Measurements from ENCODE around the gene TTC34. TPM values are rescaled to one million over a fixed set of nuclear protein-coding genes. Genes with fewer than 3 reads are reported as not detected.

Gene TTC34
- total and polyA plus RNA-seq, 2 experiments from 2014 or later, result 0.08 to 0.35 TPM

DNA sequence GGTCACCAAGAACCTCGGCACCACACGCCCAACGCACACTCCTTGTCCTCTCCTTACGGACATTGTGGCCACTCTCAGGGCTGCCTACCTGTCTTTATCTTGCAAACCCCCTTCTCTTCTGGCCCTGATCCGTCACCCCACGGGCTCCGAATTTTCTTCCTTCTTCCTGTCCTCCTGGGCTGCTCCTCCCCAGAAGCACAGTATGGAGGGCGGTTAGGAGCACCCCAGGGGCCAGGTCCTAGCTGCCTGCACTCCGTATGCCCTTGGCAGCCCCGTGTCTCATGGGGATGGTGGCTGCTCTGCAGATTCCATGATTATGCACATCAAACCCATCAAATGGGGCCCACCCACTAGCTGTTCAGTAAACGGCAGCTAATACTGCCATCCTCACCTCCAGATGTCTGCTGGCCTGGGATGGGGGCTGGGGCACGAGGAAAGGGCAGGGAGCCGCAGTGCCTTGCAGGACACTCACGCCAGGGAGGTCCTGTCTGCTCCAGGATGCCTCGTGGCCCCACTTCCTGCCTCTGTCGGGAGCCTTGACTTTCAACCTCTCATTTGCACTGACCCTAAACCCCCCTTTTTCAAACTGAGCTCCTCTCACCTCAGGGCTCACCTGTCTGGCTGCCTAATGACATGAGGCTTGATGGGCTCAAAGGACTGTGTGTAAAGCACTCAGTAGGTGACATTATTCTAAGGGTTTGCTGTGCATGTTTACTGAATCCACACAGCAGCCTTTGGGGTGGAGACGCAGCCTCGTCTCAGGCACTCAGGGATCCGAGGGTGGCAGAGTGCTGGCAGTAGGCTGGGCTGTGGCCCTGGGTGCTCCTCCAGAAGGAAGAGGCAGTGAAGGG lies 4.4 kb downstream of the TTC34 start (continued):
- TF ChIP-seq, protein P1, sequence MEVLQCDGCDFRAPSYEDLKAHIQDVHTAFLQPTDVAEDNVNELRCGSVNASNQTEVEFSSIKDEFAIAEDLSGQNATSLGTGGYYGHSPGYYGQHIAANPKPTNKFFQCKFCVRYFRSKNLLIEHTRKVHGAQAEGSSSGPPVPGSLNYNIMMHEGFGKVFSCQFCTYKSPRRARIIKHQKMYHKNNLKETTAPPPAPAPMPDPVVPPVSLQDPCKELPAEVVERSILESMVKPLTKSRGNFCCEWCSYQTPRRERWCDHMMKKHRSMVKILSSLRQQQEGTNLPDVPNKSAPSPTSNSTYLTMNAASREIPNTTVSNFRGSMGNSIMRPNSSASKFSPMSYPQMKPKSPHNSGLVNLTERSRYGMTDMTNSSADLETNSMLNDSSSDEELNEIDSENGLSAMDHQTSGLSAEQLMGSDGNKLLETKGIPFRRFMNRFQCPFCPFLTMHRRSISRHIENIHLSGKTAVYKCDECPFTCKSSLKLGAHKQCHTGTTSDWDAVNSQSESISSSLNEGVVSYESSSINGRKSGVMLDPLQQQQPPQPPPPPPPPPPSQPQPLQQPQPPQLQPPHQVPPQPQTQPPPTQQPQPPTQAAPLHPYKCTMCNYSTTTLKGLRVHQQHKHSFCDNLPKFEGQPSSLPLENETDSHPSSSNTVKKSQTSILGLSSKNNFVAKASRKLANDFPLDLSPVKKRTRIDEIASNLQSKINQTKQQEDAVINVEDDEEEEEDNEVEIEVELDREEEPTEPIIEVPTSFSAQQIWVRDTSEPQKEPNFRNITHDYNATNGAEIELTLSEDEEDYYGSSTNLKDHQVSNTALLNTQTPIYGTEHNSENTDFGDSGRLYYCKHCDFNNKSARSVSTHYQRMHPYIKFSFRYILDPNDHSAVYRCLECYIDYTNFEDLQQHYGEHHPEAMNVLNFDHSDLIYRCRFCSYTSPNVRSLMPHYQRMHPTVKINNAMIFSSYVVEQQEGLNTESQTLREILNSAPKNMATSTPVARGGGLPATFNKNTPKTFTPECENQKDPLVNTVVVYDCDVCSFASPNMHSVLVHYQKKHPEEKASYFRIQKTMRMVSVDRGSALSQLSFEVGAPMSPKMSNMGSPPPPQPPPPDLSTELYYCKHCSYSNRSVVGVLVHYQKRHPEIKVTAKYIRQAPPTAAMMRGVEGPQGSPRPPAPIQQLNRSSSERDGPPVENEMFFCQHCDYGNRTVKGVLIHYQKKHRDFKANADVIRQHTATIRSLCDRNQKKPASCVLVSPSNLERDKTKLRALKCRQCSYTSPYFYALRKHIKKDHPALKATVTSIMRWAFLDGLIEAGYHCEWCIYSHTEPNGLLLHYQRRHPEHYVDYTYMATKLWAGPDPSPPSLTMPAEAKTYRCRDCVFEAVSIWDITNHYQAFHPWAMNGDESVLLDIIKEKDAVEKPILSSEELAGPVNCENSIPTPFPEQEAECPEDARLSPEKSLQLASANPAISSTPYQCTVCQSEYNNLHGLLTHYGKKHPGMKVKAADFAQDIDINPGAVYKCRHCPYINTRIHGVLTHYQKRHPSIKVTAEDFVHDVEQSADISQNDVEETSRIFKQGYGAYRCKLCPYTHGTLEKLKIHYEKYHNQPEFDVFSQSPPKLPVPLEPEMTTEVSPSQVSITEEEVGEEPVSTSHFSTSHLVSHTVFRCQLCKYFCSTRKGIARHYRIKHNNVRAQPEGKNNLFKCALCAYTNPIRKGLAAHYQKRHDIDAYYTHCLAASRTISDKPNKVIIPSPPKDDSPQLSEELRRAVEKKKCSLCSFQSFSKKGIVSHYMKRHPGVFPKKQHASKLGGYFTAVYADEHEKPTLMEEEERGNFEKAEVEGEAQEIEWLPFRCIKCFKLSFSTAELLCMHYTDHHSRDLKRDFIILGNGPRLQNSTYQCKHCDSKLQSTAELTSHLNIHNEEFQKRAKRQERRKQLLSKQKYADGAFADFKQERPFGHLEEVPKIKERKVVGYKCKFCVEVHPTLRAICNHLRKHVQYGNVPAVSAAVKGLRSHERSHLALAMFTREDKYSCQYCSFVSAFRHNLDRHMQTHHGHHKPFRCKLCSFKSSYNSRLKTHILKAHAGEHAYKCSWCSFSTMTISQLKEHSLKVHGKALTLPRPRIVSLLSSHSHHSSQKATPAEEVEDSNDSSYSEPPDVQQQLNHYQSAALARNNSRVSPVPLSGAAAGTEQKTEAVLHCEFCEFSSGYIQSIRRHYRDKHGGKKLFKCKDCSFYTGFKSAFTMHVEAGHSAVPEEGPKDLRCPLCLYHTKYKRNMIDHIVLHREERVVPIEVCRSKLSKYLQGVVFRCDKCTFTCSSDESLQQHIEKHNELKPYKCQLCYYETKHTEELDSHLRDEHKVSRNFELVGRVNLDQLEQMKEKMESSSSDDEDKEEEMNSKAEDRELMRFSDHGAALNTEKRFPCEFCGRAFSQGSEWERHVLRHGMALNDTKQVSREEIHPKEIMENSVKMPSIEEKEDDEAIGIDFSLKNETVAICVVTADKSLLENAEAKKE (CRISPR knock-in tag; IDR thresholded peaks at IDR 0.05), result no peak

DNA sequence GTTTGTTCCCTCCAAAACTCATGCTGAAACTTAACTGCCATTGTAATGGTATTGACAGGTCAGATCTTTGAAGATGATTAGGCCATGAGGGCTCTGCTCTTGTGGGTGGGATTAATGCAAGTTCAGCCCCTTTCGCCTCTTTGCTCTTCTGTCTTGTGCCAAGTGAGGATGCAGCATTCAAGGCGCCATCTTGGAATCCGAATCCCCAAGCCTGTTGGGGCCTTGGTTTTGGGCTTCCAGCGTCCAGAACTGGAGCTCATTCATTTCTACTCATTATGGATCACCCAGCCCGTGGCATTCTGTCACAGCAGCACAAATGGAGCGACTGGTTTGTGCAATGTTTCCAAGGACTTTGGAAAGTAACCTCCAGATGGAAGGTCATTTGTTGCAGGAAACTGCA lies 5.6 kb downstream of the TTC34 start:
- peaks cover 74% of the 10 kb centered on the region for H3K9me3 Mint-ChIP-seq

More for the DNA sequence above, 5.6 kb downstream of the TTC34 start:
- no peak overlapping the region for H3K27ac Mint-ChIP-seq
- H3K4me1 Mint-ChIP-seq, result no peaks in the 10 kb centered on the region
- Histone ChIP-seq H3K36me3 (ENCODE audit: insufficient read depth) (peaks cover 9% of the 10 kb centered on the region; the same call in 1 of the 2 replicates), H3K4me3 (no peak overlapping the region), H3K4me1 (ENCODE audit: insufficient read depth) (no peaks in the 10 kb centered on the region), H3K27ac (ENCODE audit: low read depth) (no peak overlapping the region), H3K4me2 (no peak overlapping the region), H3K79me2 (replicated peaks; ENCODE audit: insufficient read depth) (no peaks in the 10 kb centered on the region), H3K27me3 (ENCODE audit: insufficient read depth) (no peaks in the 10 kb centered on the region), H4K20me1 (replicated peaks; ENCODE audit: insufficient read depth) (no peaks in the 10 kb centered on the region), H2AFZ (no peak overlapping the region), H3K9me2 (ENCODE audit: insufficient read depth) (no peaks in the 10 kb centered on the region), H3F3A (replicated peaks; ENCODE audit: low read depth) (no peaks in the 10 kb centered on the region)
- peaks cover 8% of the 10 kb centered on the region for H3K27me3 Mint-ChIP-seq (ENCODE audit: insufficient read depth, low read depth, poor library complexity)
- no peak for ATAC-seq
- DNase-seq (ENCODE audit: low spot score), result no peak
- peaks cover 25% of the 10 kb centered on the region for H3K36me3 Mint-ChIP-seq (ENCODE audit: low read depth)
- H3K4me3 Mint-ChIP-seq, result no peak overlapping the region
- TF ChIP-seq CREB1 (CRISPR knock-in tag; IDR thresholded peaks at IDR 0.05; ENCODE audit: low read depth), result no peak
- TF ChIP-seq, protein P2, sequence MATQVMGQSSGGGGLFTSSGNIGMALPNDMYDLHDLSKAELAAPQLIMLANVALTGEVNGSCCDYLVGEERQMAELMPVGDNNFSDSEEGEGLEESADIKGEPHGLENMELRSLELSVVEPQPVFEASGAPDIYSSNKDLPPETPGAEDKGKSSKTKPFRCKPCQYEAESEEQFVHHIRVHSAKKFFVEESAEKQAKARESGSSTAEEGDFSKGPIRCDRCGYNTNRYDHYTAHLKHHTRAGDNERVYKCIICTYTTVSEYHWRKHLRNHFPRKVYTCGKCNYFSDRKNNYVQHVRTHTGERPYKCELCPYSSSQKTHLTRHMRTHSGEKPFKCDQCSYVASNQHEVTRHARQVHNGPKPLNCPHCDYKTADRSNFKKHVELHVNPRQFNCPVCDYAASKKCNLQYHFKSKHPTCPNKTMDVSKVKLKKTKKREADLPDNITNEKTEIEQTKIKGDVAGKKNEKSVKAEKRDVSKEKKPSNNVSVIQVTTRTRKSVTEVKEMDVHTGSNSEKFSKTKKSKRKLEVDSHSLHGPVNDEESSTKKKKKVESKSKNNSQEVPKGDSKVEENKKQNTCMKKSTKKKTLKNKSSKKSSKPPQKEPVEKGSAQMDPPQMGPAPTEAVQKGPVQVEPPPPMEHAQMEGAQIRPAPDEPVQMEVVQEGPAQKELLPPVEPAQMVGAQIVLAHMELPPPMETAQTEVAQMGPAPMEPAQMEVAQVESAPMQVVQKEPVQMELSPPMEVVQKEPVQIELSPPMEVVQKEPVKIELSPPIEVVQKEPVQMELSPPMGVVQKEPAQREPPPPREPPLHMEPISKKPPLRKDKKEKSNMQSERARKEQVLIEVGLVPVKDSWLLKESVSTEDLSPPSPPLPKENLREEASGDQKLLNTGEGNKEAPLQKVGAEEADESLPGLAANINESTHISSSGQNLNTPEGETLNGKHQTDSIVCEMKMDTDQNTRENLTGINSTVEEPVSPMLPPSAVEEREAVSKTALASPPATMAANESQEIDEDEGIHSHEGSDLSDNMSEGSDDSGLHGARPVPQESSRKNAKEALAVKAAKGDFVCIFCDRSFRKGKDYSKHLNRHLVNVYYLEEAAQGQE (IDR thresholded peaks at IDR 0.05; ENCODE audit: unreplicated experiment), result no peak
- TF ChIP-seq, protein P3, sequence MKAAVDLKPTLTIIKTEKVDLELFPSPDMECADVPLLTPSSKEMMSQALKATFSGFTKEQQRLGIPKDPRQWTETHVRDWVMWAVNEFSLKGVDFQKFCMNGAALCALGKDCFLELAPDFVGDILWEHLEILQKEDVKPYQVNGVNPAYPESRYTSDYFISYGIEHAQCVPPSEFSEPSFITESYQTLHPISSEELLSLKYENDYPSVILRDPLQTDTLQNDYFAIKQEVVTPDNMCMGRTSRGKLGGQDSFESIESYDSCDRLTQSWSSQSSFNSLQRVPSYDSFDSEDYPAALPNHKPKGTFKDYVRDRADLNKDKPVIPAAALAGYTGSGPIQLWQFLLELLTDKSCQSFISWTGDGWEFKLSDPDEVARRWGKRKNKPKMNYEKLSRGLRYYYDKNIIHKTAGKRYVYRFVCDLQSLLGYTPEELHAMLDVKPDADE (IDR thresholded peaks at IDR 0.05), result no peak
